ENCODE data around the gene TLR8.

Gene TLR8

DNA sequence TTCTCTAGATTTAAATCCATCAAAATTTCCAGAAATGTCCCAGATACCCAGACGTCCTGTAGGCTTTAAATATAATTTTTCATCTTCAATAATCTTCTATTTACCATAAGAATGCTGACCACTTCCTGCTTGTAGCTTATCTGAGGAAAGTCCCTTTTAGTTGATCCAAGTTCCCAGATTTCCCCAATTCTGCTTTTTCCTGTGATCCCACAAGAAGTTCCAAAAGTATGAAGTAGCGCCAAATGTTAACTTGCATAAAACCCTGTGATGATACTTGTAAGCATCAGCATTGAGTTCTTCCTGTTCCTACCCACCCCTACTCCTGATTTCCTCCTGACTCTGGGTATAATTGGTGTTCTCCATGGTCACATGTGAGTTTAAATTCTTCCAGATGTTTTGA lies 10.6 kb upstream of the TLR8 start:
- no peaks in the 10 kb centered on the region for H3K27me3 ChIP-seq (ENCODE audit: control insufficient read depth, insufficient read depth, low read length)
- no CpG with 5 or more reads among the region's 2 CpGs for WGBS (ENCODE audit: insufficient coverage, insufficient read length)
- H3K9me3 ChIP-seq (ENCODE audit: control insufficient read depth, insufficient read depth, low read length), result no peaks in the 10 kb centered on the region
- no peak overlapping the region for H3K27ac ChIP-seq (ENCODE audit: low read length)
- H3K36me3 ChIP-seq (ENCODE audit: control insufficient read depth, insufficient read depth, low read length), result no peaks in the 10 kb centered on the region
- DNase-seq (ENCODE audit: low read depth, low spot score), result no peak
- no peak overlapping the region for H3K4me3 ChIP-seq (ENCODE audit: low read length)
- no peaks in the 10 kb centered on the region for H3K4me1 ChIP-seq (ENCODE audit: control insufficient read depth, insufficient read depth, low read length)

DNA sequence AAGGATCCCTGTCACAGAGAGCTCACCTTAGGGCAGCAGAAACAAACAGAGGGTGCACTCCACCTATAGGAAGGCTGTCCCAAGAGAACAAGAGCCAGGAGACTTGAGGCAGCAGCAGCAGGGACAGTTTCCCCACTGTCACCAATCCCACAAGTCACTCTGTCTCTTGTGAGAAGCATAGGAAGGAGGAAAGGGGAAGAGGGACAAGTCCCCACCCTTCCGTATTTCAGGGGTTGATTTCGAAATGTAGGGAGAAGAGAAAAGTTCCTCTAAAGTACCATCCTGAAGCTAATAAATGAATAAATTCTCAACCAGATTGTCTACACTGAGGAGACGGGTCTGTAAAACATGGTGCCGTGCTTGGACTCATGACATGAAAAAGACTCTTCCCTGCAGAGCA lies 9.5 kb upstream of the TLR8 start:
- WGBS (ENCODE audit: insufficient coverage, insufficient read length), result no CpG with 5 or more reads among the region's 4 CpGs
- H3K36me3 ChIP-seq (ENCODE audit: control insufficient read depth, insufficient read depth, low read length), result no peaks in the 10 kb centered on the region
- no peak for DNase-seq (ENCODE audit: low read depth, low spot score)
- H3K4me1 ChIP-seq (ENCODE audit: control insufficient read depth, insufficient read depth, low read length), result no peaks in the 10 kb centered on the region
- H3K9me3 ChIP-seq (ENCODE audit: control insufficient read depth, insufficient read depth, low read length), result no peaks in the 10 kb centered on the region
- no peak overlapping the region for H3K27ac ChIP-seq (ENCODE audit: low read length)
- H3K4me3 ChIP-seq (ENCODE audit: low read length), result no peak overlapping the region
- no peaks in the 10 kb centered on the region for H3K27me3 ChIP-seq (ENCODE audit: control insufficient read depth, insufficient read depth, low read length)

DNA sequence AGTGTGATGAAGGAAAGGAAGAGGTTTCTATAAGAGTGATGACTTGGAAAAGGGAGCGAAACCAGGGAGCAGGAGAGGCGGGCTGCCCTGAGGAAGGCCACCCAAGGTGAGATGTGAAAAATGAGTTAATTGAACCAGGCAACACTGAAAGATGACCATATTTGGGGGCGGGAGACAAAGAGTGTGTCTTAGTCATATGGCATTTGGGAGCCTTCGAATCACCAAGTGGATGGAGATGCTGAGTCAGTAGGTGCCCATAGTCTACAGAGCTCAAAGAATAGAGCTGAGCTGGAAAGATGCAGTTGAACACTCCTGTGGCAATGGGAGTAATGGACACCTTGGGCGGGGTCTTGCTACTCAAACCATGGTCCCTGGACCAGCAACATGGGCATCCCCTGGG lies 8.3 kb upstream of the TLR8 start:
- Histone ChIP-seq H3K27me3 (ENCODE audit: control insufficient read depth, insufficient read depth, low read length) (no peaks in the 10 kb centered on the region), H3K4me1 (ENCODE audit: control insufficient read depth, insufficient read depth, low read length) (no peaks in the 10 kb centered on the region), H3K9me3 (ENCODE audit: control insufficient read depth, insufficient read depth, low read length) (no peaks in the 10 kb centered on the region), H3K27ac (ENCODE audit: low read length) (no peak overlapping the region), H3K4me3 (ENCODE audit: low read length) (no peak overlapping the region), H3K36me3 (ENCODE audit: control insufficient read depth, insufficient read depth, low read length) (no peaks in the 10 kb centered on the region)
- no CpG with 5 or more reads among the region's 5 CpGs for WGBS (ENCODE audit: insufficient coverage, insufficient read length)
- no peak for DNase-seq (ENCODE audit: low read depth, low spot score)

DNA sequence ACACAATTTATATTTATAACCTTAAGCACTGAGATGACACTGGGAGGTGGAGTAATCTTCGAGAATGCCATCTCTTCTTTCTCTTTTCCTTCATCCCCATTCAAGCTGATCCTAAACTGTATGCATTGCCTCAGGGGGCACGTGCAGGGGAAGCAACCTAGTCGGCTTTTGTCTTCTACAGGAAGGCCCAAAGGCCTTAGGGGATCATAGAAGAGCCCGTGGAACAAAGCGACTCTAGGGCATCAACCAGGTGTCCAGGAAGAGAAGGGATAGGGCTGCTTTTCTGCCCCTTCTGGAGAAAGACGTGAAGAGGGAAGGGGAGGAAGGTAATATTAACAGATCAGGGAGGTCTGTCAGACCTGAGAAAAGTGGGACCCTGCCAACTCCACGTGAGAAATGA lies 6.9 kb upstream of the TLR8 start:
- Histone ChIP-seq H3K27ac (ENCODE audit: low read length) (no peak overlapping the region), H3K27me3 (ENCODE audit: control insufficient read depth, insufficient read depth, low read length) (no peaks in the 10 kb centered on the region)
- no CpG with 5 or more reads among the region's 7 CpGs for WGBS (ENCODE audit: insufficient coverage, insufficient read length)

DNA sequence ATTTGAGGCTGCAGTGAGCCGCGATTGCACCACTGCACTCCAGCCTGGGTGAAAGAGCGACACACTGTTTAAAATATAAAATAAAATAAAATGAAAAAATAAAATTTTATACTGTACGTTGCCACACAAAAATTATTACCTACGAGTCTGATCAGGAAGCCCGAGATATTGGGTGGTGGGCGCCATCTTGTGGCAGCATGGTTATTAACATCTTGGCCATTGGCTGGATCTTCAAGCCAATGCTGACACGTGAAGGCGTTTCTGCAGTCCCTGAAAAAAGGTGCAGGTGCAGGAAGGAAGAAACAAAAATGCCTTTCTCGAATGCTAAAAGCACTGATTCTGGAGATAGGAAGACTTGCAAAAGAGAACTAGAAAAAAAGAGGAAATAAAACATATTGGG lies 4.9 kb upstream of the TLR8 start:
- Histone ChIP-seq H3K4me1 (ENCODE audit: control insufficient read depth, insufficient read depth, low read length) (no peaks in the 10 kb centered on the region), H3K4me3 (ENCODE audit: low read length) (no peak overlapping the region), H3K27ac (ENCODE audit: low read length) (no peak overlapping the region), H3K9me3 (ENCODE audit: control insufficient read depth, insufficient read depth, low read length) (no peaks in the 10 kb centered on the region), H3K36me3 (ENCODE audit: control insufficient read depth, insufficient read depth, low read length) (no peaks in the 10 kb centered on the region), H3K27me3 (ENCODE audit: control insufficient read depth, insufficient read depth, low read length) (no peaks in the 10 kb centered on the region)
- no CpG with 5 or more reads among the region's 10 CpGs for WGBS (ENCODE audit: insufficient coverage, insufficient read length)
- no peak for DNase-seq (ENCODE audit: low read depth, low spot score)

More for the DNA sequence above, 6.9 kb upstream of the TLR8 start:
- no peak for DNase-seq (ENCODE audit: low read depth, low spot score)
- no peaks in the 10 kb centered on the region for H3K36me3 ChIP-seq (ENCODE audit: control insufficient read depth, insufficient read depth, low read length)
- H3K4me3 ChIP-seq (ENCODE audit: low read length), result no peak overlapping the region
- H3K9me3 ChIP-seq (ENCODE audit: control insufficient read depth, insufficient read depth, low read length), result no peaks in the 10 kb centered on the region
- no peaks in the 10 kb centered on the region for H3K4me1 ChIP-seq (ENCODE audit: control insufficient read depth, insufficient read depth, low read length)

DNA sequence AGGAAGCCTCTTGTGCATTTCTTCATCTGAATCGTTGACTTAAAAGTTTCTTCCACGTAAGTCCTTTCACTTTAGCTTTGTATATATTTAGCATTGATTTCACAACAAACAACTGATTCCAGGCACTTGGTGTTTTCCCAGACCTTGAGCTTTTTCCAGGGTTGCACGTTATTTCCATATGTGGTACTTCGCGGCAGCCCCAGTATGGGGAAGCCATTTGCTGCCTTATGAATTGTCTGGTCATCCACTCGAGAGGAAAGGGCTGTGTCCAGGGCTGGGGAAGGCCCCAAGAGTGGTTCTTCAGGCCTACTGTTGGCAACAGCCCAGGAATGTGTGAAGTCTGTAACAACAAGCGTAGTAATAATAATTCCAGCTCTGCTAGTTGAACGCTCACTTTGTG lies 2.8 kb upstream of the TLR8 start:
- Histone ChIP-seq H3K27me3 (ENCODE audit: control insufficient read depth, insufficient read depth, low read length) (no peaks in the 10 kb centered on the region), H3K27ac (ENCODE audit: low read length) (no peak overlapping the region), H3K36me3 (ENCODE audit: control insufficient read depth, insufficient read depth, low read length) (no peaks in the 10 kb centered on the region), H3K9me3 (ENCODE audit: control insufficient read depth, insufficient read depth, low read length) (no peaks in the 10 kb centered on the region), H3K4me3 (ENCODE audit: low read length) (no peak overlapping the region), H3K4me1 (ENCODE audit: control insufficient read depth, insufficient read depth, low read length) (no peaks in the 10 kb centered on the region)
- WGBS (ENCODE audit: insufficient coverage, insufficient read length), result no CpG with 5 or more reads among the region's 8 CpGs
- no peak for DNase-seq (ENCODE audit: low read depth, low spot score)

DNA sequence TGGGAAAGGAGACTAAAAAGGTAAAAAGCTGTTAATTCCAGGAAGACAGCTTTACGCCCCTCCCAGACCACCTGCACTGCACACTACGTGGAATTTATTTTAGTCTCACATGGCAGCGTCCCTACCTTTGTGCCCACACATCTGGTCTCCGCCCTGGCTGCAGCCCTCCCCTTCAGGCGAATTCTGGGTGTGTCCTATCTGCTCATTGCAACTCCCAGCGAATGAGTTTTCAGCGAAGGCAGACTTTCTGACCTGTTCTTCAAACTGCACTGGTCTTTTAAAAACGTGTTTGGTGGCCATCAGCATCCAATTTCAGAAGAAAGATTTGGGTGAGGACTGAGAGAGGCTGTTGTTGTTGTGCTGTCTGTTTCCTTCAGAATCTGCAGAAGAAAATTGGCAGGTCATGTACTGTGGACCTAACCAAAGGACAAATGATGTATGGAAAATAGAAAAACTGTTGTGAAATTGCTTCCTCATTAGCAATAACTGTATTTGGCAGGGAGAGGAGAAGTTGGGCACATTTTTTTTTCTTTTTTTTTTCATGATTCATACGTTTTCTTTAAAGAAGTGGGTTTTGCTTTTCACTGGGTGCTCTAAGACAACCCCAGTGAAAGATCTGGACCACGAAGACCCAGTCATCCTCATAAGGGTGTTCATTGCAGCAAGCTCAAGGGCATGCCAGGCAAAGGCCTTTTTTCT lies 4.2 kb downstream of the TLR8 start:
- H3K36me3 ChIP-seq (ENCODE audit: control insufficient read depth, insufficient read depth, low read length), result no peaks in the 10 kb centered on the region
- H3K27me3 ChIP-seq (ENCODE audit: control insufficient read depth, insufficient read depth, low read length), result no peaks in the 10 kb centered on the region
- no peak overlapping the region for H3K4me3 ChIP-seq (ENCODE audit: low read length)
- H3K9me3 ChIP-seq (ENCODE audit: control insufficient read depth, insufficient read depth, low read length), result no peaks in the 10 kb centered on the region
- no peak overlapping the region for H3K27ac ChIP-seq (ENCODE audit: low read length)
- WGBS (ENCODE audit: insufficient coverage, insufficient read length), result no CpG with 5 or more reads among the region's 10 CpGs
- H3K4me1 ChIP-seq (ENCODE audit: control insufficient read depth, insufficient read depth, low read length), result no peaks in the 10 kb centered on the region; the same call in 1 of the 2 replicates
- no peak for DNase-seq (ENCODE audit: low read depth, low spot score)

DNA sequence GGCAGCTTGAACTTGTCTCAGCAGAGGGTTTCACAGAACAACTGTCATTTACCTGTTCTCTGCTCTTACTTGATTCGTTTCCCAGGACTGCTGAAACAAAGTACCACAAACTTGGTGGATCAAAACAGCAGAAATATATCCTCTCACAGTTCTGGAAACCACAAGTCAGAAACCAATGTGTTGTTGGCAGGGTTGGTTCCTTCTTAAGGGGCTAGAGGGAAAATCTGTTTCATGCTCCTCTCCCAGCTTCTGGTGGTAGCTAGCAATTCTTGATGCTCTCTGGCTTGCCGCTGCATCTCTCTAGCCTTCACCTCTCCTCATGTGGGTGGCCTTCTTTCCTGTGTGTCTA lies 4.7 kb downstream of the TLR8 start:
- no peak for DNase-seq (ENCODE audit: low read depth, low spot score)
- no CpG with 5 or more reads among the region's 2 CpGs for WGBS (ENCODE audit: insufficient coverage, insufficient read length)
- H3K27ac ChIP-seq (ENCODE audit: low read length), result no peak overlapping the region
- no peaks in the 10 kb centered on the region for H3K27me3 ChIP-seq (ENCODE audit: control insufficient read depth, insufficient read depth, low read length)
- no peaks in the 10 kb centered on the region for H3K36me3 ChIP-seq (ENCODE audit: control insufficient read depth, insufficient read depth, low read length)
- no peaks in the 10 kb centered on the region for H3K9me3 ChIP-seq (ENCODE audit: control insufficient read depth, insufficient read depth, low read length)
- H3K4me3 ChIP-seq (ENCODE audit: low read length), result no peak overlapping the region
- no peaks in the 10 kb centered on the region; the same call in 1 of the 2 replicates for H3K4me1 ChIP-seq (ENCODE audit: control insufficient read depth, insufficient read depth, low read length)

DNA sequence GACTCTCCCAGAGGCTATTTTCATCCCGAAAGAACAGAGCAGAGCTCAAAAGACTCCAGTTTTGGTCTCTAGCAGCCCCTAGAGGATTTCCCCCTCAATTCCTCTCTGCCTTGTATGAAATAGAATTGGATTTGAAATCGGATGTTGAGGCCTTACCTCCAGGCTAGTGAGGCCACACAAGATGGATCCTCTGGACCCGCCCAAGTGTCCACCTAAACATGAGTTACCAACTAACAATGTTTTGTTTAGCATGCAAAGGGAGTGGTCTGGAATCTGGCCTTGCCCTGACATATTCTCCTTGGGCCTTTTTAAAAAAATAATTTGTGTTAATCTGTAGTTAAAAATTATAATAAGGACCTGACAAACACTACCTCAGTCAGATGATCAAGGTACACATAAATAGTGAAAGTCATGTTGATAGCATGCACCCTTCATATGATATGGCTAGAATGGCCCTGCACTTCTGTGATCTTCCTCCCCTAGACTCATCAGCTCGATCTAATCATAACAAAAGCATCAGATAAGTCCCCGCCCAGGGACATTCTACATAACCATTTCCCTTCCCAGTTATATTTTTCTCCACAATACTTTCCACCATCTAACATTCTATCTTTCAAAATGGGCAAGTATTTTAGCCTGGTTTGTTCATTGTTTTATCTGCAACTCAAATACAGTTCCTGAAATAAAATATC lies 6.5 kb downstream of the TLR8 start:
- 83% methylated on average over 1 of the region's 5 CpGs for WGBS (ENCODE audit: insufficient coverage, insufficient read length)
- no peaks in the 10 kb centered on the region for H3K9me3 ChIP-seq (ENCODE audit: control insufficient read depth, insufficient read depth, low read length)
- H3K27me3 ChIP-seq (ENCODE audit: control insufficient read depth, insufficient read depth, low read length), result no peaks in the 10 kb centered on the region
- H3K27ac ChIP-seq (ENCODE audit: low read length), result no peak overlapping the region
- H3K4me1 ChIP-seq (ENCODE audit: control insufficient read depth, insufficient read depth, low read length), result no peaks in the 10 kb centered on the region; the same call in 1 of the 2 replicates
- H3K36me3 ChIP-seq (ENCODE audit: control insufficient read depth, insufficient read depth, low read length), result no peaks in the 10 kb centered on the region
- no peak overlapping the region for H3K4me3 ChIP-seq (ENCODE audit: low read length)
- no peak for DNase-seq (ENCODE audit: low read depth, low spot score)

DNA sequence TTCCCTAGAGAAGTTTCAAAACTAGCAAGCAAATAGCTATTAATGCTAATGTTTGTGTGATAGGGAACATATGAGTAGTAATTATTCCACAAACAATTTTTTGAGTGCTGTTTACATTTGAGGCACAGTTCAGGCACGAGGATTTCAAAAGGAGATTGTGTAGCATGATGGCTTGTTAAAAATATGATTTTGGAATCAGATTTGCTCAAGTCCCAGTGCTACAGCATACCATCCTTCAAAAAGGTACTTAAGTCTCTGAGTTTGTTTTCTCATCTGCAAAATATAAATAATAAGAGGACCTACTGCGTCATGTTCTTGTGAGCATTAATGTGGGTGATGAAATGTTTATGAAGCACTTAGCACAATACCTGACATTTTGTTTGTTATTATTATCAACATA lies 11.3 kb downstream of the TLR8 start:
- no peaks in the 10 kb centered on the region for H3K4me1 ChIP-seq (ENCODE audit: control insufficient read depth, insufficient read depth, low read length)
- H3K27ac ChIP-seq (ENCODE audit: low read length), result no peak overlapping the region
- H3K36me3 ChIP-seq (ENCODE audit: control insufficient read depth, insufficient read depth, low read length), result no peaks in the 10 kb centered on the region
- no peaks in the 10 kb centered on the region for H3K9me3 ChIP-seq (ENCODE audit: control insufficient read depth, insufficient read depth, low read length)
- no CpG with 5 or more reads among the region's 2 CpGs for WGBS (ENCODE audit: insufficient coverage, insufficient read length)
- DNase-seq (ENCODE audit: low read depth, low spot score), result no peak
- no peaks in the 10 kb centered on the region for H3K27me3 ChIP-seq (ENCODE audit: control insufficient read depth, insufficient read depth, low read length)
- H3K4me3 ChIP-seq (ENCODE audit: low read length), result no peak overlapping the region

DNA sequence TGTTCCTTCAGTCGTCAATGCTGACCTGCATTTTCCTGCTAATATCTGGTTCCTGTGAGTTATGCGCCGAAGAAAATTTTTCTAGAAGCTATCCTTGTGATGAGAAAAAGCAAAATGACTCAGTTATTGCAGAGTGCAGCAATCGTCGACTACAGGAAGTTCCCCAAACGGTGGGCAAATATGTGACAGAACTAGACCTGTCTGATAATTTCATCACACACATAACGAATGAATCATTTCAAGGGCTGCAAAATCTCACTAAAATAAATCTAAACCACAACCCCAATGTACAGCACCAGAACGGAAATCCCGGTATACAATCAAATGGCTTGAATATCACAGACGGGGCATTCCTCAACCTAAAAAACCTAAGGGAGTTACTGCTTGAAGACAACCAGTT lies 12.6 kb downstream of the TLR8 start:
- H3K9me3 ChIP-seq (ENCODE audit: control insufficient read depth, insufficient read depth, low read length), result no peaks in the 10 kb centered on the region
- no peak overlapping the region for H3K4me3 ChIP-seq (ENCODE audit: low read length)
- WGBS (ENCODE audit: insufficient coverage, insufficient read length), result no CpG with 5 or more reads among the region's 10 CpGs
- H3K36me3 ChIP-seq (ENCODE audit: control insufficient read depth, insufficient read depth, low read length), result no peaks in the 10 kb centered on the region
- DNase-seq (ENCODE audit: low read depth, low spot score), result no peak
- no peaks in the 10 kb centered on the region for H3K4me1 ChIP-seq (ENCODE audit: control insufficient read depth, insufficient read depth, low read length)
- H3K27ac ChIP-seq (ENCODE audit: low read length), result no peak overlapping the region
- H3K27me3 ChIP-seq (ENCODE audit: control insufficient read depth, insufficient read depth, low read length), result no peaks in the 10 kb centered on the region

Data from iPS DF 6.9 (cell line).